GM13976 (cell line): Measurements from ENCODE around the gene MARCHF11.

ENCODE experiments used
- DNase-seq: peaks from one replicate; pipeline ENCODE4 v3.0.0; 2012; ENCODE audit warnings: low spot score
- in situ Hi-C: fragments of 300-500 bp; cut with MboI; formaldehyde crosslinking; loops from one replicate; pipeline ENCODE4 v1.12.0; 2022; ENCODE audit warnings: low sequenced_read_pairs, mixed read lengths, inconsistent platforms; ENCODE audit not compliant: unreplicated experiment
- TF ChIP-seq, protein P1 (sequence below): IDR thresholded peaks from 2 replicates; pipeline ENCODE4 v1.5.1; 2012; ENCODE audit warnings: borderline replicate concordance, mild to moderate bottlenecking; ENCODE audit not compliant: insufficient read depth; ENCODE audit errors: extremely low read depth, missing control alignments, control extremely low read depth

The MARCHF11 gene

DNA sequence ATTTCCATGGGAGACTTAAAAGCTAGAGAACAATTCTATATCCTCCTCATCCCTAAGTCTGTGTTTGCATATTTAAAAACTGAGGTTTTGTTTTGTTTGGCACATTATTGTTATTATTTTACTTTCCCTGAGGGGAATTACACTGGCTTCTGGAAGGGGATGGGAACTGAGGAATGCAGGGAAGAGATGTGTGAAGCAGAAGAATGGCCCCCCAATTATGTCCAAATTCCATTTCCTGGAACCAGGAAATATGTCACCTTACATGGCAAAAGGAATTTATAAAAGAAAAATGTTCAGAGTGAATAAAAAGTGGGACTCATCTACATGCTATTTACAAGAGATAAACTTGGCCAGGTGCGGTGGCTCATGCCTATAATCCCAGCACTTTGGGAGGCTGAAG lies 129.8 kb downstream of the MARCHF11 start:
- TF ChIP-seq, protein P1, sequence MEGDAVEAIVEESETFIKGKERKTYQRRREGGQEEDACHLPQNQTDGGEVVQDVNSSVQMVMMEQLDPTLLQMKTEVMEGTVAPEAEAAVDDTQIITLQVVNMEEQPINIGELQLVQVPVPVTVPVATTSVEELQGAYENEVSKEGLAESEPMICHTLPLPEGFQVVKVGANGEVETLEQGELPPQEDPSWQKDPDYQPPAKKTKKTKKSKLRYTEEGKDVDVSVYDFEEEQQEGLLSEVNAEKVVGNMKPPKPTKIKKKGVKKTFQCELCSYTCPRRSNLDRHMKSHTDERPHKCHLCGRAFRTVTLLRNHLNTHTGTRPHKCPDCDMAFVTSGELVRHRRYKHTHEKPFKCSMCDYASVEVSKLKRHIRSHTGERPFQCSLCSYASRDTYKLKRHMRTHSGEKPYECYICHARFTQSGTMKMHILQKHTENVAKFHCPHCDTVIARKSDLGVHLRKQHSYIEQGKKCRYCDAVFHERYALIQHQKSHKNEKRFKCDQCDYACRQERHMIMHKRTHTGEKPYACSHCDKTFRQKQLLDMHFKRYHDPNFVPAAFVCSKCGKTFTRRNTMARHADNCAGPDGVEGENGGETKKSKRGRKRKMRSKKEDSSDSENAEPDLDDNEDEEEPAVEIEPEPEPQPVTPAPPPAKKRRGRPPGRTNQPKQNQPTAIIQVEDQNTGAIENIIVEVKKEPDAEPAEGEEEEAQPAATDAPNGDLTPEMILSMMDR: no peak
- in situ Hi-C loops: no loop called here
- no peak for DNase-seq

DNA sequence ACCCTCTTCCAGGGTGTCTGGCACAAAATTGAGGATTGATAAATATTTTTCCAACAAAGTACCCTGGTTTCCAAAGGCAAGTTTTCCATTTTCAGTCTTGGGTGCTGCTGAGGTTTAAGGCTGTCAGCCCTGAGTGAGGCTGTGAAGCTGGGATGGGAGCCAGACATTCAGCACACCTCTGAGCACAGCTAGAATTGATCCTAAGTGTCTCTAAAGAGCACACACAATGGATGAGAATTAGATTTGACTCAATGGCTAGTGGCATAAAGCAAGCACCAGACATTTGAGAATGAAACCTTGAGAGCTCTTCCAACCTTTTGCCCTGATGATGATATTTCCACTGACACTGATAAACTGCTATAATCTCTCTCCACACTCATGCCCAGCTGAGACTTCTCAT lies 131.5 kb downstream of the MARCHF11 start:
- DNase-seq: no peak
- TF ChIP-seq, protein P1: no peak
- in situ Hi-C loops: no loop called here

DNA sequence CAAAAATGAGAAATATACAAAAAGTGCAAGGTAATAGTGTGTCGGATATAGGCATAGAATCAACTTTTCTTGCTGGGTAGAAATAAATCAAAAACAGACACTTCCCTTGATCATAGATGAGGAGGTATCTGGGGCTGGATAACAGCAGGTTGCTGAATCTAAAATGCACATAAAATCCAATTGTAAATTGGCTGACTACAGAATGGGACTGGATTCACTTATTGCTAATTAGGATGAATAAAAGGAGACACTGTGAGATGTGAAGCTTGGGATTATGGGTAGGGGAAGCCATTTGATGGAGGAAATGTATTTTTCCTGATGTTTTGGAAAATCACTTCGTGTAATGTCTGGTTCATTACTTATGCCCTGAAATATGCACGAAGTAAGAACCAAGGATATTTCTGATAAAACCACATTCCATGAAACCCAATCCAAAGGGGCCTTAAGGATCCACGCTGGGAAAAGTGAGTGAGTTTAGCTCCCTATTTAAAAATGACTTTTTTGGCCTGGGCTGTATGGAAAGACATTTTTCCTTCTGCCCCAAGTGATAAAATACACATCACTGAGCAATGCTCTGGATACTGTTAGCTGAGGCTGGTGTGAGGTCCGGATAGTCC lies 136.1 kb downstream of the MARCHF11 start:
- TF ChIP-seq, protein P1: no peak
- in situ Hi-C loops: no loop called here
- no peak for DNase-seq

DNA sequence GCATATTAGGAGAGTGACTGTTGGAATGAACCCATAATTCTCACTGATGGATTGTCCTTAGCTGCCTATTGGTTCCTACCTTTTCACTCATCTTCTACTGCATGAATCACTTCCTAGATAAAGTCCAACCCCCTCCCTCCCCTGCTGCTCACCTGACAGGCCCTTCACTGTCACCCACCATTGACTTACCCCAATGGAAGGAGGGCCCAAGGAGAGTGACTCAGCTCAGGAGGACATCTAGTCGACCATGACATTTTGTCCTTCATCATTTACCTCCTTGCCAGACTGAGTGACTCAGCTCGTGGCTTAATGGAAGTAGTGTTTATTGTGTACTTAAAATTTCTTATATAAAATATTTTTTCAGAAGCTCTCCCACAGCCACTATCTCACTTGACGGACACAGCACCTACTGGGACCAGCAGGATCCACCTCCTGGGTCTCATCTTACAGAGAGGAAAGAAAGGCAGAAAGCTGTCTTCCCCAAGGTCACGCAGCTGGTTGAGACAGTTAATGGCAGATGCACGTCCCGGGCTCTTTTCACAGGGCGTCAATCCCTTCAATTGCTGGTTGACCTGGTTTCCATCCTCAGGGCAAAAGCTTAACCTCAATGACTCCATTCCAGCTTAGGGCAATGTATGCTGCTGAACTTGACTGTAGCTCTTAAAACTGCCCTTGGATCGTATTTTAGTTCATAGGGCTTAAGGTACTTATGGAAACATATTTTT lies 142.3 kb downstream of the MARCHF11 start:
- in situ Hi-C loops: no loop called here
- no peak for DNase-seq
- TF ChIP-seq, protein P1: no peak

DNA sequence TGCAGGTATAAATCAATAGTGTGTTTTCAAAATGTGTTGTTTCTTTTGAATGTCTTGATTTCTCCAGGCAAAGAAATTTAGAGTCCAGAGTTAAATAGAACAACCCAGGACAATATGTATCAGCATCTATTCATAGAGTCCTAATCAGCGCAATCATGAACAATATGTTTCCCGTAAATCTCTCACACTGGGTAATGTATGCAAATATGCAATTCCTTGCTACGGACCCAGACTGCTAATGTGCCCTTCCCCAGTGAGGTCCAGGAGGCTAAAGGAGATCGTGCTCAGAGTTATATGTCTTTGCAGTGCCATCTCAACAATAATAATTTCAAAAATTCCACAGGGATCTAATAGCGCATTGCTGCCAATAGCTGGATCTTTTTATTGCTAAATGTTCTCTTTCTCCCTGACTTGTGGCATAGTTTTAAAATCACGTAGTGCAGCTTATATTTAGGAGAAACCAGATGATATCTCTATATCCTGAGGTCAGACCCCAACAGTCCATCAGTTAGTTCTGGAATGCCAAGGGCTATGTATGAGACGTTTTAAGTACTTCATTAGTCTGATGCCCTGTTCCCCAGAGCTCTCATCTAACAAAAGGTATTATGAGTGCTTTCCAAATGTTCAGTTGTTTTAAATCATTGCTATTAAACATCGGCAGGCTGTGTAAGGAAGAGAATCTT lies 145.1 kb downstream of the MARCHF11 start:
- in situ Hi-C loops: no loop called here
- no peak for DNase-seq
- TF ChIP-seq, protein P1: no peak

DNA sequence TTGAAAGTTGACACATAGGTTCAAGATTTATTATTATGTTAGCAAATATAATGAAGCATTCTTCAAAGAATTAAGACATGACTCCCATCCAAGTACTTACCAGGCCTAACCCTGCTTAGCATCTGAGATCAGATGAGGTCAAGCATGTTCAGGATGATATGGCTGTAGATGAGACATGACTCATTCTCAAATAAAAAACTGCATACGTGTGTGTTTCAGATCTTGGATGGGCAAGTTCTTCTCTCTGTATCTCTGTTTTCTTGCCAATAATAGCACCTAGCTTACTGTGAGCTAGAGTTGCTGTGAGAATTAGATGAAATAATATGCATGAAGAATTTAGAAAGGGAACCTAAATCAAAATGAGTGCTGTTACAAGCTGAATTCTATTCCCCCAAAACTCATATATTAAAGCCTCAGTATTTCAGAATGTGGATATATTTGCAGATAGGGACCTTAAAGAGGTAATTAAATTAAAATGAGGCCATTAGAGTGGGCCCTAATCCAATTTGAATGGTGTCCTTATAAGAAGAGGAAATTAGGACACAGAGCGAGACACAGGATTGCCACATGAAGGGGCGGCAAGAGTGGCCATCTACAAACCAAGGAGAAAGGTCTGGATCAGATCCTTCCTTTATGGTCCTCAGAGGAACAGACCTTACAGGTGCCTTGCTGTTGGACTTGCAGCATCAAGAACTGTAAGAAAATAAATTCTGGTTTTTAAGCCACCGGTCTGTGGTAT lies 146.2 kb downstream of the MARCHF11 start:
- DNase-seq: no peak
- TF ChIP-seq, protein P1: no peak
- in situ Hi-C loops: no loop called here
